Stimulated activated CD4-positive, alpha-beta T cell treated with anti-CD3 and anti-CD28 coated beads, Interleukin-1b, Interleukin-23, amount 100 ng/mL, for 48 hours (primary cell): Measurements from ENCODE around the gene KRT5.

ENCODE experiments used
- DNase-seq: peaks from one replicate; pipeline ENCODE4 v3.0.0-alpha.2; 2020

The KRT5 gene

DNA sequence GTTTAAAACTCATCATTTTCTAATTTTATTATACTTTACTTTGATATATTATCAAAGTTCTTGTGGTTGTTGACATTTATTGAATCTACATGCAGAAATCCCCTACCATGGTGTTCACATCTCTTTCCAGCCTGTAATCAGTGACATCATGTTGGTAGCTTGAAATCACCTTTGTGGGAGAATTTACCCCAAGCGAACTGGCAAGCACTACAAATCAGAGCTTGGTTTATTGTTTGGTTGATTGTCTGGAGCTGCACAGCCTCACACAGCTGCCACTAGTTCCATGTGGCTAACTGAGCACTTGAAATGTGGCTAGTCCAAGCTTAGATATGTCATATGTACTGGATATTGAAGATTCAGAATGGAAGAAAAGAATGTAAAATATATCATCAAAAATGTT, 15.4 kb upstream of the KRT5 start:
- DNase-seq, result no peak

DNA sequence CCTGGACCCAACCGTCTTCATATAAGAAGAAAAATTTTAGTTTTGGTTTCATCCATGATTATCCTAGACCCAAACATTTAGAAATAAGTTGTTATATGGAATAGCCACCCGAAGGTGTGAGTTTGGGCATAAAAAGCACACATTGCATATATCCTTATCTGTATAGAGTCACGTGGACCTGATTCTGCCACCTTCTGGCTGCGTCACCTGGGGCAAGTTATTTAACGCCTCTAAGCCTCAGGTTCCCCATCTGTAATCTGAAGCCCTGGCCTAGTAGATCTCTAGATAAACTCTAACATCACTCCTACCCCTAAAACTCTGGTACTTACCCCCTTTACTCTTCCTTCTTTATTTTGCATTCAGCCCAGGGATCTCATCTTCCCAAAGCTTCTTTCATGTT, 14.3 kb upstream of the KRT5 start:
- DNase-seq, result no peak

DNA sequence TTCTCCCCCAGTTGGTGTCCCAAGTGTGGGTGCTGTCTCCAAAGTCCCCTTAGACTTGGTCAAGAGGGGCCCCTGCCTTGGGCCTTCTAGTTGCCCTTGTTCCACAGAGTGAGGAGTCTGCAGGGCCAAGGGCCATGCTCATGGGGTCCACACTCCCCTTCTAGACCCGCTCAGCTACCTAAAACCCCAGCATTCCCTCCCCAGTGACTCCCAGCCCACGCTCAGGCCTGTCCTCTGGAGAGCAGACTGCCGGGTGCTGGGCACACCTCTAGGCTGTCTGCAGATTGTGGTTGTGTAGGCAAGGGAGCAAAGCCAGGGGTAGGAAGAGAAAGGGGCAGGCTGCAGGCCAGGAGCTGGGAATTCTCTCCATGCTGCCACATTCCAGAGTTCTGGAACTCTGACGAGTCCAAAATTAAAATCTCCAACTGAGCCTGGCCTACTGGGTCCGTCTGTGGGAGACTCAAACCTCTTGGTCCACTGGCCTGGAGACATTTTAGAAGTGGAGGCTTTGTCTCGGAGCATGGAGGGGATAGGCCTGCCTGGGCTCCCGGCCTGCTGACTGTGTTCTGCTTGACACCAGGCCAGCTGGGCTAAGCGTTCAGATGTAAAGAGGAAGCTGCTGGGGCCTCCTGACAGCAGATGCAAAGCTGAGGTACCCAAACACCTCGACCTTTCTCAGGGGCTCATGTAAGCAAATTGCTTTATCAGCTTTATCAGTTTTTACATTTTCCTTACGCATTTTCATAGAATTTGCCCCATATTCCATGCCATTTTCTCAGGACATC, 13.7 kb upstream of the KRT5 start:
- no peak for DNase-seq

DNA sequence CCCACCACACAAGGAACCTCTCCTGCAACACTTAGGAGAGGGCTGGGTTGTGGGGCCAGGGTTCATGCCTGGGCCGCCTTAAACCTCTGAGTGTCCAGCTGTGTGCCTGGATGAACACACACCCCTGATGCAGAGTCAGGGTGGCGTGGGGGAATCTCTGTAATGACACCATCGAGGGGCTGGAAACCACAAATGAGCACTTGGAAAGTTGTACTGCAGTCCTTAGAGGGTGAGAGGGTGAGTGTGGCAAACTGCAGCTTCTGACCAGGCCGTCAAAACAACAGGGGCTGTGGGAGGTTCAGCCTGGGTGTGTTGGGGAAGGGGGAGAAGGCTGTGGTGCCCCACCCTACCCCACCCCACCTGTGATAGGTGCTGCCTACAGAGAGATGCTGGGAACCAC, 12.4 kb upstream of the KRT5 start:
- no peak for DNase-seq

DNA sequence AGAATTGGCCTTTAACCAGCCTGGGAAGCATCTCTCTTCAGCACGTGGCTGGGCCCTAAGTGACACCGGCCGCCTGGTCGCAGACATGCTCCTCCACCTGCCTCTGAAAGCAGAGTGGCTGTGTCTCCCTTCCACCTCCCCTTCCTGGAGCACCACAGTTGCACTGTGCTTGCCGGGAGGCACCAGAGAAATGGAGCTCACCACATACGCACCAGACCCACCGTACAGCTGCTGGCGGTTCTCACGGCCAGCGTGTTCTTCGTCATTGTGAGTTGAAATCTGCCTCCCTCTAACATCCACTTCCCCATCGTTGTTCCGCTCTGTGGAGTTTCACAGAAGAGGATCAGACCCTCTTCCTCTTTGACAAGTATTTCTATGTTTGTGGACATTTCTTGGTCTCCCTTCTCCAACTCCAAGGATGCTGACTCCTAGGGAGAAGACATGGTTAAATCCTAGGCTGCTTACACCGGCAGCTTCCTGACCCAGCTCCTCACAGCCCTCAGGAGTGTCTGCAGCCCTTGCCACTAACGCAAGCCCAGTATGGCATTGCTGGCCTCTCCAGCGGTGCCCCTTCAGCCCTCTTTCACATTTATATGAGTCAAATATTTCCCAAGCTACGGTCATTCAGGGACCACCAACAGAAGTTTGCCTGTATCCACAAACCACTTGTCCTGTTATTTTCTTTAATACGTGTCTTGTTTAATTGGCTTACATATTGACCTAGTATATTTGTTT, 11.5 kb upstream of the KRT5 start:
- no peak for DNase-seq

DNA sequence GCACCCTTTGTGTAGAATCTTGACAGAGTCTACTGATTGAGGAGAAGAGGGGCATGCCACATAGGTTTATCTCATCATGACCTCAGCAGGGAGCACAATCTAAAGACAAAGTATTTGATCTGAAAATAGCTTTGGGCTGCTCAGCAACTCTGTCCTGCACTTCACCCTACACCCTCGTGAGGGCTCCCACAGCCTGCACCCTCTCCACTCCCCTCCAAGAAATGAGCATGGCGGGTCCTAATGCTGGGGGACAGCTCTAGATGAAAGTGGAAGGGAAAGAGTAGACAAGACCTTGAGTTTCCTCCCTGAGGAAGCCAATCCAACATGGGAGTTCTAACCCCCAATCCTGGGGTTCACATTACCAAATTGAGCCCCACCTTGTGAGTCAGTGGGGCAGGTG, 10.7 kb upstream of the KRT5 start:
- no peak for DNase-seq

DNA sequence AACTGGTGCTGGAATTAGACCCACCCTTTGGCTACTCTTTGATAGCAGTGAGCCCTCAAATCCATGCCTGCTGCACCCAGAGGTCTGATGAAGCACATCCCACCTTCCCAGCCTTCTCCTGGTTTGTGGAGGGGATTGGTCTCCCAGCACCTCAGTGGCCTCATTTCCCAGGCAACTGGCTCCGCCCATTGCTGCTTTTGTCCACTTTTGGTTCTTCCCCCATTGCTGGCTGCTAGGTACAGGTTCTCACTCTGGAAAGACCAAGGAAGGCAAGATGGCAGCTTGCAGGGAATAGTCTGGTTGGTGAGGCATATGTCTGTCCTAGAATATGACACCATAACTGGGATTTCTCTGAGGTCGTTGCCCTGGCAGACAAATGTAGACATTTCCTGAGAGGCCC, 10.2 kb upstream of the KRT5 start:
- DNase-seq, result no peak

DNA sequence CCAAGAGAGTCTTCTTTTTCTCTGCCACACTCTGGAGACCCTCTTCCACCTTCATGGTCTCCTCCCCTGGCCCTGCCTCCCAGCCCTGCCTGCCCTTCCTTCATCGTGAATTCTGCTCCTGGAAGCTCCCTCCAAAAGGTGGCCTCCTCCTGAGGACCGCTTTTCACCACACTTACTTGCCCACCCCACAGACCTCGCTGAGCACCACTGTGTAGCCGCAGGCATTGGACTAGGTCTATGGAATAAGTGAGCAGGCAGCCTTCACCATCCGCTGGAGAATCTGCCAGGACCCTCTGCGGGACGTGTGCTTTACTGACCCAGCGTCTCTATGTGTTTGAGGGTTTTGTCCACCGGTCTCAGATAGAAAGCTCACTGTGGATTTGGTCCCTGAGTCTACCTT, 9.7 kb upstream of the KRT5 start:
- DNase-seq, result no peak

DNA sequence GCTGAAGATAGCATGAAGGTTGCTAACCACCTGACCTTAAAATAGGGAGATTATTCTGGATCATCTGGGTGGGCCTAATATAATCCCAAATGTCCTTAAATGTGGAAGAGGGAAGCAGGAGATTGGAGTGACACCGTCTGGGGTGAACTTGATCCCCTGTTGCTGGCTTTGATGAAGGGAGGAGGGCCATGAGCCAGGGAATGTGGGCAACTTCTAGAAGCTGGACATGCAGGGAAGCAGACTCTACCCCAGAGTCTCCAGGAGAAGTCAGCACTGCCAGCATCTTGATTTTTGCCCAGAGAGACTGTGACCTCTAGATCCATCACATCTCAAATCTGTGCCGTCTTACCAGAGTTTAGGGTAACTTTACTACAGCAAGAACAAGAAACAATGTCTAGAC, 9.2 kb upstream of the KRT5 start:
- DNase-seq, result no peak

DNA sequence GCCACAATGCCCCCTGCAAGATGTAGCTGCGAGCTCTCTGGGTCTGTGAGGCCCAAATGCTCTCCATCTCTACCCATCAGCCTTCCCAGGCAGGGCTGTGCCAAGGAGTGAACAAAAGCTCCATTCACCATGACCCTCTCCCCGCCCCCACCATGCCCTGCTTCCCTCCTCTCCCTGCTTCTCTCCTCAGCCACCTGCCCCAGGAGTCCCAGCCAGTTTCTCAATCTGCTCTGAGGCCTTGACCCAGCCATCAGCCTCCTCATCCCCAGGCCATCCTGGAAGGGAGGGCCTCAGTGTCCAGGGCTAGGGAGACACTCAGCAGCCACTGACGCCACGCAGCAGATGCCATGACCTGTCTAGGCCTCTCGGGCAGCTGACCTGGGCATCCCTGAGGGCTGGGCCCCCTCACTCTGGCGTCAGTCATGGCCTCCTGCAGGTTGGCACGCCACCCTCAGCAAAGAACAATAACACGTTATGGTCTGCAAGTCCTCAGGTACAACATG, 8.5 kb upstream of the KRT5 start:
- no peak for DNase-seq

DNA sequence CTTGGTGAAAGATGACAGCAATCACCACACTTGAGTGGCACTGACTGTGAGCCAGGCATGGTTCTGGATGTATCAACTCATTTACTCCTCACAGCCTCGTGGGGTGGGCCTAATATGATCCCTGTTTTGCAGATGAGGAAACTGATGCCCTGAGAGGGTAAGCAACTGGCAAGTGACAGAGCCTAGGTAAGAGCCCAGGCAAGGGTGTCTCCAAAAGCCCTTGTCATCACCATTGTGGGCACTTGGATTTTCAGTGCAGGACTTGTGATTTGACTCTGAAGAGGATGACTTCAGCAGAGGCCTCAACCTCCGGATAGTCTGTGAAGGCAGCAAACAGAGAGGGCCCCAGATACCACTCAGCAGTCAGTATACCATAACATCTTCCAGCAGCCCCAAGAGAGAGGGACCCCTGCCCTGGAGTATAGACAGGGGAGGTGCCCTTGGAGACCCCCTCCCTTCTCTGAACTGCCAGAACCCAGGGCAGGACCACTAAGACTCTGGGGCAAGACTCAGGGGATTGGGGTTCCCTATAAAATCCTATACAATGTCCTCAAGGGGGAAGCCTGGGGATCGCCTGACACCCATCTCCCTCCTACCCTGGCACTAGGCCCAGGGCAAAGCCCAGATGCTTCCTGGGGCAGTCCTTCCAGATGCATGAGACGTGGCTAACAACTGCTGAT, 7.1 kb upstream of the KRT5 start:
- no peak for DNase-seq

DNA sequence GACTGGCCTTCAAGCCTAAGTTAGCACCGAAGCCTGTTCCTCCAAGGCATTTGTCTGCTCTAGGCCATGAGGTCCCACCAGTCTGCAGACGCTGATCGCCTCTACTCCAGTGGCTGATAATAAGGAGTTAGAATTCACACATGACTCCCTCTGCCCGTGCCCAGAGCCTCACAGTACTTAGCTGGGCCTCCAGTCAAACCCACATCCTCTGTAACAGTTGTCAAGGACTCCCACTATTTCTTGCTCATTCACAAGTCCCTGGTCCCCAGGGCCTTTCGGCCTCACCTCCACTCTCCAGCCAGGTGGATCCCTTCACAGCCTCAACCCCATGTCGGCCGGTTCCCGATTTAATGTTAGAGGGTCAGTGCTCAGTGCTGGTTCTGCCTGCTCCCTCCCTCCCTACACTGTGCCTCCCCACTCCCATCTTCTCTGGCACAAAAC, 6.3 kb upstream of the KRT5 start:
- DNase-seq, result no peak

DNA sequence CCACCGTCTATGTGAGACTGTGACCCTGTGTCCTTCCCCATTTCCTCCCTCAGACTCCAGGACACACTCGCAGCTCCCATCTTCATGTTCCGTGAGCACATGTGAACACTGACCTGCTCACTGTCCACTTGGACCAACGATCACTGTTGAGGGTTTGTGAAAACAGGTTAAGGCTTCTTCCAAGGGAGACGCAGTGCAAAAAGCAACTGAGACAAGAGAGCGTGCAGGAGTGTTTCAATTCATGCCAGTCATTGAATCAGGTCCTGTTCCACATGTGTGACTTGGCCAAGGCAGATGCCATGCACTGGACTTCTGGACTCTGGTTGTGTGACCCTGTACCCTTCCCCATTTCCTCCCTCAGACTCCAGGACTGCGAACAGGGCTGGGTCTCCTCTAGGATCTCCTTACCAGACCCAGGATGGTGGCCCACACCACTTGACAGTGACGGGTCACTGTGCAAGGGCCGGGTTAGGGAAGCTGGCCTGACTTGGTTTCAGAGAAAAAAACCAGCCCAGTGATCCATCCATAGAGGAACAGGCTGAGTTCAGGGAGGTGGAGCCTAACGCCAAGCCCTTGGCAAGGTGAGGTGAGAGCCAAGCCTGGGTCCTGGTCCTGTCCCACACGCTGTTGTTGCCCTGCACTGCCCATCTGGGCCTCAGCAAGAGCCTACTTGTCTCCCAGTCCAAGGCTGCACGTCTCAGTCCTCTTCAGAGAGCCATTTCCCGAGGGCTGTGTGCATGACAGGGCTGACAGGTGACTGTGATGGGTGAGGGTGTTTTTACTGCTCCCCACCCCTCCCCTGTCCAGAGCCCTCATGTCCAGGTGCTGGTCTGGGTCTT, 5.7 kb upstream of the KRT5 start:
- no peak for DNase-seq

DNA sequence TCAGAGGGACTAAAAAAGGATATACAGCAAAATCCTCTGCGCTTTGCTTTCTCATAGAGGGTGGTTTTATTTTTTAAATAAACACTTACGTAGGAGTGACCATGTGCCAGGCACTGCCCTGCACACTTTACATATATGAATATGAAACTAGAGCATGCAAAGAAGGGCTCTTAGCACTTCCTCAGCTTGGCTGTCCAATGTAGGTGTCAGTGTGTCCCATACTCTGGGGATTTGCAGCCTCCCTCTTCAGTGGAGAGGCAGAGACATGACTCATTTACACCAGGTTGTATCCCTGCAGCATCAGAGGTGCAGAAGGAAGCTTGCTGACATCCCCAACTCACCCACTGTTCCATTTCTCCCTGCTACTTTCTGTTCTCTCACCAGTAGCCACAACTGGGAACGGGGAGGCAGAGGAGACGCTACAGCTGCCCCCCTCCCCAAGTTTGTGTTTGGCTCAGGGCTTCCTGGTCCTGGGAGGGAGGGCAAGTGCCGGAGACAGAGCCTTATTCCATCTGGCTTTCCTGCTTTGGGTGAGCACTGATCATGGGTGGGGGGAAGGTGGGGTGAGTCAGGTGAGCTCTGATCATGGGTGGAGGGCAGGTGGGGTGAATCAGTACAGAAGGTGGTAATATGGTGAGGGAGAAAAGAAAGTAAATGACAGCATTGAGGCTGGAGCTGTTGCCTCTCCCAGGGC, 4.9 kb upstream of the KRT5 start:
- no peak for DNase-seq

DNA sequence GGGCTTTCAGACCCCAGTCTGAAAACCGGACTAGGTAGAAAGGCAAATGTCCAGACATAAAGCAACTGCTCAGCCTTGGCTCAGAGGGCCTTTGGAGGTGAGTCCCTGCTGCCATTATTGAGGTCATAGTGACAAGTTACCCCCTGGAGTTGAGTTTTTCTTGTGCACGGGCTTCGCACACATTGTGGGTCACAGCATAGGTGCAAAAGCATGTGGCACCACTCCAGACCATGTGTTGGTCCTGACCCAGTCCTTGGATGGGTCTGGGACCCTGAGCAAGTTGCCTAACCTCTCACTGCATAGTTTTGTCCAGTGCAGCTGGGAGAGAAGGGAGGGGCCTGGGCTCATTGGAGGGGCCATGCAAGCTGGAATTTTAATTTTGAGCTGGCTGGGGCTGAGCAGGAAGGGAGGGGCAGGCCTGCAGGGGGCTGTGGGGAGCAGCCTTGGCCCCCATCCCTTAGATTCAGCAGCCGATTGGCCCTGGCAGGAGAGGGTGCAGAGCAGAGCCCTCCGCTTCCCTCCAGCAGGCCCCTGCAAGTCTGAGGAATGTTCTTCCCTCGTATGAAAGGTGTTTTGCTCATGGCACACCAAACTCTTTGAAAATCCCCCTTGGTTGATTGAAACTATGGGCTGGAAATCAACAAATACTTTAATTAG, 4.2 kb upstream of the KRT5 start:
- no peak for DNase-seq

DNA sequence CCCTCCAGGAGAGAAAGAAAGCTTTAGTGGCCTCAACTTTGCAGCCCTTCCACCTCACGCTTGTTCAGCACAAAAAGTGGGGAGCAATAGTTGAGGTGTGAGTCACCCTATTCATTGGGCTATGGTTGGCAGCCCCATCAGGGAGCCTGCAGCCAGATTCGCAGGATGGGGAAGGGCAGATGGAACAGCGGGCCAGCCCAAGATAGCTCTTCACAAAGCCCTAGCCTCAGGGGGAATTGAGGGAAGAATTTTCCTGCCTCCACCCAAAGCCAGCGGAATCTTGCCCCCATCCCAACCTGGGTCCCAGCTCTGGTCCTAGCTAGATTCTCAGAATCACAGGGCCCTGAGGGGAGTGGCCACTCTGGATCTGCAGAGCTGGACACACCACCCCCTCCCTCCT, 3.6 kb upstream of the KRT5 start:
- no peak for DNase-seq

DNA sequence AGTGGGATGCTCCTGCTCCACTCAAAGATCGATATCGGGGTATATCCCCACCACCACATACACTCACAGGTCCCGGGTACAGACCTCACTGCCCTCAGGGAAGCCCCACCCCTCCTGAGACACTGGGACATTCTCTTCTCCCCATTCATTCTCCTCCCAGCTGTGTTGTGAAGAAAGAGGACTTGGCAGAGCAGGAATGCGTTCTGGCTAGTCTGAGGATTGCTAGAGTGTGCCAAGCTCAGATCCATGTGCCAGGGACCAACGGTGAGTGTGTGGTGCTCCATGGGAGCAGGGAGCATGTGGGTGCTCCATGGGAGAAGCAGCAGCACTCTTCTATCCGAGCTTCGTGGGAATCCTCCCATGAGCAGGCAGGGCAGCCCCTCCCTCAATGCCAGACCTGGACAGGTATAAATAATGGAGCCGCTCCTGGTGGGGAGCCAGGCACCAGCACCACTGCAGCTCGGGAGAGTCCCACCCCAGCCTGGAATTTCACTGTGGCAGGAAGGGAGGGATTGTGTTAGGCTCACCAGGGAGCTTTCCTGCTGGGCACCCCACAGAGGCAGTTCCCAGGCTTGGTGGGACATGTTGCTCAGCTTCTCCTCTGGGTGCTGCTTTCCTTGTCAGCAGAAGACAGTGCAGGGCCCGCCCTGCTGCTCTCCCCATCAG, 2.3 kb upstream of the KRT5 start:
- no peak for DNase-seq

DNA sequence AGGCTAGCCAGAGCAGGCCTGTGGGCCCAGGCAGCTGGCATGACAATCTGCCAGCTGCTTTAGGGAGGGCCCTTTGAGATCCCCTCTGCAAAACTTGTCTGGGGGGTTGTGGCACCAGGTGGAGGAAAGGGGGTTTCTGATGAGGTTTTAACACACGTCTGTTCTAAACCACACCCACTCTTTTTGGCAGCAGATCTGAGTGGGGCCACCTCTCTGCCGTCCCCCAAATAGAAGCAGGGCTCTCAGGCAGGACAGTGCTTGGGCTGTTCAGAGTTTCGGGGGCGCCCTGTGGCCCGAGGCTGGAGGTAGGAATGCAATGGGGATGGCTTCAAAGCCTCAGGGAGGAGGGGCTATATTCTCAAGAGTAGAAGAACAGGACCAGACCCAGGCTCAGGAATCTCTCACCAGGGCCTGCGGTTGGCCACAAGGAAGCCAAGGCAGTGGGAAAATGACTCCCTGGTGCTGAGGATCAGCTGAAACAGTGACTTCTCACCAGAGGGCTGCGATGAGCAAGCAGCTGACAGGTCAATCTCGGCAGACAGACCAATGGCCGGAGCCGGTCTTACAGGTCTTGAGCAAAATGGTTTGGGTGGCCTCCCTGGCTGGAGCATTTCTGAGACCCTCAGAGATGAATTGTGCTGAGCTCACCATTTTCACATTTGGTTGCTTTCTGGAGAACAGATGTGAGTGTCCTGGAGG, 1.5 kb upstream of the KRT5 start:
- no peak for DNase-seq

DNA sequence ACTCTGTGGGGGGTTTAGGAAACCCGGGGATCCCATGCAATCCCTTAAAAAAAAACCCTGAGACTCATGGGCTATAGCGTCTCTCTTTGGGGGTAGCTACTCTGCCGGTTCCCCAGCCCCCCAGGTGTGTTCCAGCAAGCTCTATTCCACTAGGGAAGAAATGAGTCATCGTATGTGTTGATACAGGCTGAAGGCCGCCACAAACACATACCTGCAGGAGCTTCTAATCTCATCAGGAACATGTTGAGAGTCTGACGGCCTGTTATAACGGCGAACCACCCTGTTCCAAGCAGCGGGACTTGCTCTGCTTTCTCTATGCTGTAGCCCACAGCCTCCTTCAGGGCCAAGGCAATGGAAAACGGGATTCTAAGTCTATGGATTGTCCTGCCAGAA, 977 bp upstream of the KRT5 start:
- no peak for DNase-seq

DNA sequence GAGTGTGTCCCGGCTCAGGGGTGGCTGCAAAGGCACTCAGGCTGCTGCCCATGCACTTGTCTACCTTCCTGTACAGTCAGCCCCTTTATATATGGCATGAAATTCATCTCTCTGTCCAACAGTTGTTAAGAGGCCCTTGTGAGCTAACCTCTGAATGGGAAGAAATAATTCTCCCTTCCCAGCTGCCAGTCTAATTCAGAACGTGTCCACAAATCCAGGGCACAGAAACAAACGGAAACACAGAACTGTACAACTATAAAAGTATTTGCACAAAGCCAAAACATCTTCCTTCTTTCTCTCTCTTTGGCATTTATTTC, 849 bp downstream of the KRT5 start:
- no peak for DNase-seq
